Mesothelial cell of epicardium (in vitro differentiated cells): ENCODE results near the gene MYNN. TPM values are rescaled to one million over a fixed set of nuclear protein-coding genes. Genes with fewer than 3 reads are reported as not detected.

Experiments
- DNase-seq, 2 experiments: peaks; one replicate each; pipeline ENCODE4 v3.0.0; 2021; ENCODE audit warnings: low spot score in 2 of 2; ENCODE audit not compliant: unreplicated experiment in 2 of 2
- H3K27ac Mint-ChIP-seq: 2 replicates; pipeline ENCODE4 v1.8.0; 2021; ENCODE audit warnings: mixed read lengths
- H3K27me3 Mint-ChIP-seq: 2 replicates; pipeline ENCODE4 v1.8.0; 2021; ENCODE audit warnings: low read depth, mixed read lengths
- H3K36me3 Mint-ChIP-seq: 2 replicates; pipeline ENCODE4 v1.8.0; 2021; ENCODE audit warnings: mixed read lengths
- H3K4me1 Mint-ChIP-seq: 2 replicates; pipeline ENCODE4 v1.8.0; 2021; ENCODE audit warnings: mixed read lengths
- H3K4me3 Mint-ChIP-seq: 2 replicates; pipeline ENCODE4 v1.8.0; 2021; ENCODE audit warnings: mild to moderate bottlenecking, moderate library complexity, mixed read lengths
- H3K9me3 Mint-ChIP-seq: 2 replicates; pipeline ENCODE4 v1.8.0; 2021; ENCODE audit warnings: mixed read lengths
- CTCF ChIP-seq: fragments of 200-600 bp; sonication (generic); IDR thresholded peaks from one replicate; pipeline ENCODE4 v1.5.0; 2021; ENCODE audit warnings: antibody characterized with exemption; ENCODE audit not compliant: unreplicated experiment
- total RNA-seq: library from RNA; stranded (reverse); gene quantifications from 3 replicates; pipeline ENCODE4 v1.2.1, GENCODE V29; 2021

The MYNN gene
- total RNA-seq, 1 donor from 2014 or later, result 17.1 TPM

- peaks cover 33% of the 10 kb centered on the region for H3K4me1 Mint-ChIP-seq
- no peaks in the 10 kb centered on the region for H3K9me3 Mint-ChIP-seq
- H3K36me3 Mint-ChIP-seq, result peaks cover 5% of the 10 kb centered on the region
- peak overlapping the region; percentile 99 for H3K27ac Mint-ChIP-seq
- H3K4me3 Mint-ChIP-seq, result peak overlapping the region; percentile 96
- TF ChIP-seq CTCF, result no peak
- DNase-seq, result peak in 1 of 2 experiments; percentile 71
- no peaks in the 10 kb centered on the region for H3K27me3 Mint-ChIP-seq
Observed at GRCh38 chr3:169772305-169772896, 795 bp upstream of the MYNN start.

- Mint-ChIP-seq H3K27ac (peak overlapping the region; percentile 99), H3K4me1 (peaks cover 33% of the 10 kb centered on the region), H3K9me3 (no peaks in the 10 kb centered on the region), H3K36me3 (peaks cover 11% of the 10 kb centered on the region), H3K4me3 (peak overlapping the region; percentile 96), H3K27me3 (no peaks in the 10 kb centered on the region)
- no peak for TF ChIP-seq CTCF
- no peak for DNase-seq
Observed at GRCh38 chr3:169774186-169774585, 990 bp downstream of the MYNN start.

GRCh38 chr3:169777822-169778221 is 4.6 kb downstream of the MYNN start:
- H3K4me3 Mint-ChIP-seq, result no peak overlapping the region
- H3K4me1 Mint-ChIP-seq, result peaks cover 25% of the 10 kb centered on the region
- no peak for TF ChIP-seq CTCF
- DNase-seq, result no peak
- no peaks in the 10 kb centered on the region for H3K9me3 Mint-ChIP-seq
- peaks cover 24% of the 10 kb centered on the region for H3K36me3 Mint-ChIP-seq
- H3K27ac Mint-ChIP-seq, result no peak overlapping the region
- H3K27me3 Mint-ChIP-seq, result no peaks in the 10 kb centered on the region

- no peak overlapping the region for H3K4me3 Mint-ChIP-seq
- no peaks in the 10 kb centered on the region for H3K9me3 Mint-ChIP-seq
- no peak overlapping the region for H3K27ac Mint-ChIP-seq
- no peak for DNase-seq
- H3K27me3 Mint-ChIP-seq, result no peaks in the 10 kb centered on the region
- peaks cover 6% of the 10 kb centered on the region for H3K4me1 Mint-ChIP-seq
- no peak for TF ChIP-seq CTCF
- peaks cover 26% of the 10 kb centered on the region for H3K36me3 Mint-ChIP-seq
Observed at GRCh38 chr3:169780742-169781141, 7.5 kb downstream of the MYNN start.

GRCh38 chr3:169781209-169781855 is 8.1 kb downstream of the MYNN start:
- H3K27ac Mint-ChIP-seq, result no peak overlapping the region
- DNase-seq, result no peak
- H3K27me3 Mint-ChIP-seq, result no peaks in the 10 kb centered on the region
- peaks cover under 1% of the 10 kb centered on the region for H3K4me1 Mint-ChIP-seq
- TF ChIP-seq CTCF, result no peak
- no peaks in the 10 kb centered on the region for H3K9me3 Mint-ChIP-seq
- no peak overlapping the region for H3K4me3 Mint-ChIP-seq
- peaks cover 26% of the 10 kb centered on the region for H3K36me3 Mint-ChIP-seq
